ENCODE data around the gene RAB1A.
A peak's percentile ranks its signal among the peaks of the same experiment; 100 is the strongest.

Gene RAB1A

DNA sequence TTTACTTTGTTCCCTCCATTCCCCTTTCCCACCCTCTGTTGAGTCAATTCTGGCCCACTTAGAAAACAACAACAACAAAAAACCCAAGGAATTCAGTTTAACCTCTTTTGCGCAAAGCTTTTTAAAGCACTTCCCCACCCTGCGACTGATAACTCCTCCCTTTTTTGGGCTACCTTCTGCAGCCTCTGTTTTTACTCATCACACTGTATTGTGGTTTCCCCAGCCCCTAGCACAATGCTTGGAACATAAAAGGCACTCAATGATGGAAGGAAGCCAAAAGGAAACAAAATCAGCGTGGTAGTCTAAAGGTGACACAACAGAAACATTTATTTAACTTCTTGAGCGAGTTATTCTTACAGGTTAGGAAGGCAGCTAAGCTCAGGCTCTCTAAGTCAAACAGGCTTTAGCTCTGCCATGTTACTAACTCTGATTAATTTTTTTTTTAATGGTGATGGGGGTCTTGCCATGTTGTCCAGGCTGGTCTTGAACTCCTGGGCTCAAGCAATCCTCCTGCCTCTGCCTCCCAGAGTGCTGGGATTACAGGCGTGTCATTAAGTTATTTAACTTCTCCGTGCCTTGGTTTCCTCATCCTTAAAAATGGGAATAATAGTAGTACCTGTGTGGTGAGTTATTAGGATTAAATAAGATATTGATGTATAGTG lies 72.4 kb downstream of the RAB1A start:
- peak; percentile 76 for DNase-seq

DNA sequence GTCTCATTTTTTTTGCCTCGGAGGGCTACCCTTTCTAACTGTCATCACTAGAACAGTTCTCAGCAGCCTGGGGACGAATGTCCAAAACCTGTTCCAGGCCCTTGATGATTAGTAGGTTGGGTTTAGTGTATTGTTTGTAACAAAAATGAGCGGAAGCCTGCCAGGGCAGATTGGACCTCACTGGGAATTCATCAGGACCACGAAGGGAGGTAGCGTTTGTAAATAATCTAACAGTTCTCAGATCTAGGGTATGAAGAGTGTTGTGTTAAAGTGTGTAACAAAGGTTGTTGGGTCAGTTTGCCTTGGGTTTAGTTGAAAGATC lies 72.9 kb downstream of the RAB1A start:
- DNase-seq = no peak

DNA sequence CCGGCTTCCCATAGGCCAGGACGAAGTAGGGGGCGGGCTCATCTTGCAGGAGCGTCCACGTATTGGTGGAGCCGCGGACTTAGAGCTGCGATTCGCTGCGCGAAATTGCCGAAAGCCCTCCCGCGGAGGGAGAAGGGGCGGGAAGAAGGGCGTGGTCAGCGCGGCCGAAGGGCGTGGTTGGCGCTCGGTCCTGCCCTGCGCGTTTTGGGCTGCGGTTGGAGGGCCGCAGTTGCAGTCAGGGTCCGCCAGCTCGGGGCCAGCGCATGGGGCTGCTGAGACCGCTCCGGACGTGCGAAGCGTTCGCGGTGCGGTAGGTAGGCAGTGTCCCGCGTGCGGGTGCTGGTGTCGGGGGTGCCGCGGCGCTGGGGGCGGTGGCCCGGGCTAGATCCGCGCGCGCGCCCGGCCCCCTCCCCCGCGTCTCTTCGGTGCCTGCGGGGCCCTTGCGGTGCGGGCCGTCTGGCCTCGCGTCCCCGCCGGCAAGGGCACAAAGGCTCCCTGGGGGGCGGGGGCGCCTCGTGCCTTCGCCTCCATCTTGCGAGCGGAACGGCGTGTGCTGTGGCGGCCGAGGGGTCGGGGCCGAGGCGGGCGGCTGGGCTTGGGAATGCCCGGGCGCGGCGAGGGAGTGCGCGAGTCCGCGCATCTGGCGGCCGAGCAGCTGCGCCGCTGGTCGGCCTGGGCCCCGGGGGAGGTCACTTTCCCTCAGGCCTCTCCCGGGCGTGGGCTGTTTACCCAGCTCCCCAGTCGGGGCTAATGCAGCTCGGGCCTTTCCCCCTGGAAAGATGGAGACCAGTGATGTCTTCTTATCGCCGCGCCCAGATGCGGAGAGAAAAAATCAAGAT lies 73.5 kb downstream of the RAB1A start, which contains the start of gene CEP68:
Gene CEP68 (plus strand): TSS at position 202 of the 839 bp plus-strand sequence. CDS start 13,029 bp downstream, outside the sequence.
- DNase-seq = peak; percentile 97

DNA sequence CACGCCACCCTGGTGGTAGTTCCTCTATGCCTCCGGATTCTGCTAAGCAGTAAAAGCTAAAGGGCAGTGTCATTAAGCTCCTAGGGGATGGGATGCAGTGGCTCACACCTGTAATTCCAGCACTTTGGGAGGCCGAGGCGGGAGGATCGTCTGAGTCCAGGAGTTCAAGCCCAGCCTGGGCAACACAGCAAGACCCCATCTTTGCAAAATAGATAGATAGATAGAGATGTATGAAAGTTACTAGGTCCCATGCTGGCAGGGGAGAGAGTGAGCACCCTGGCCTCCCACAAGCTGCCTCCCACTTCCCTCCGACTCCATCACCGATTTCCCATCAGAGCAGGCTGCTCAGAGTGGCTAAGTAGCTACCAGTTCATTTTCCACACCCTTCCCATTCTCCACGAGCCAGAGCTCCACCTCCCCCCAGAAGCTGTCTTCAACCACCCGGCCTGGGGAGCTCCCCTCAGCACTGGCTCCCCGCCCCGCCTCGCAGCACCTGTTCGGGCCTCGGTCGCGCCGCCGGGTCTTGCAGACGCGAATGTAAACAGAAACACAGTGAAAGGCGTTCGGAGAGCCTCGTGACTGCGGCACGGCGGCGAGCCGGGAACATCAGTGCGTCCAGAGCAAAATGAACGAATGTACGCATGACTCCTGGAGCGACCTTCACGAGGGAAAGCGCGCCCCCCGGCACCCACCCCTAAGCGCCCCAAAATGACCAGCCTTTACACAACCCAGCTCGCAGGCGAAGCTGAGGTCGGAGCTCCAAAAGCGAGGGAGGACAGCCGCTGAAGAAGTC lies 74.3 kb downstream of the RAB1A start:
- peak; percentile 48 for DNase-seq

DNA sequence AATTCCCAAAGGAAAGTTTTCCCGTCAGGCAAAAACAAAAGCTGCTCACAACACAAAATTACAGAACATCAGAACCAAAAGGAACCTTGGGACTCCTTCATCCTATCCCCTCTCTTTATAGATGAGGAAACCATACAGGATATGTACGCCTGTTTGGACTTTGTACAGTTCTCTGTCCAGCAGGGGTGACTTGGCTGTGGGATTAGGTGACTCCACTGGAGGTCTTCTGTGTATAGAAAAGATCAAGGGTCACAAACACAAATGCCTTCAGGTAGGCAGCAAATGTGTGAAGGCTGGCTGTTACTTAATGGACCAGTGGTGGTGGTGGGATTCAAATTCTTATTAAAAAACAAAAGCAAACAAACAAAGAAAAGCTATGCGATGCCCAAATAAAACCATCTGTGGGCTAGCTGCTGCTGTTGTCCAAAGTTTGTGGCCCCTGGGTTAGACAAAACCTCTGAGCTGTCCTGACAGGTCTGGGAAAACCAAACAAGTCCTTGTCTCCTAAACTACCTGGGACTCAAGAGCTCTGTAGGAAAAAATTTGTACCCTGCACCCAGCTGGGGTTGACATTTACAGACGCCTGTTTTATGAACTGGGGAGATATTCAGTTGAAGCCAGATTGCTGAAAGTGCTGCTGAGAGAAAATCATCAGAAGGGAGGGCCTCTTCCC lies 75.0 kb downstream of the RAB1A start:
- DNase-seq = no peak

DNA sequence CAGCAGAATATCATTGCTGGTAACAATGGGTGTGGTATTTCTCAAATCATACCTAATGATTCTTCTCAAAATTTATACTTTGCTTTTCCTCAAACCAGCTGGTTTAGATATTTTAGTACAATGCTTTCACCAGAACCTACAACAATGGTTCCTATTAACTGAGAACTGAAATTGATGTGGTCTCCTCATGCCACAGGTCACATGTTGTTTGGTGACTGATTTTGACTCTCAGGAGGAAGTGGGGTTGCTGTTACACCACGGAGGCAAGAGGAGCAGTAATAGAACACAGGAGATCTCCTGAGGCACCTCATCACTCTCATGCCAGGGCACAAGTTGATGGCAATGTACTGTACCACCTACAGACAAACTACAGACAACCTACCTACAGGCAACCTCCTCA lies 76.7 kb downstream of the RAB1A start:
- no peak for DNase-seq

- no peak for DNase-seq
Measured at GRCh38 chr2:65050931-65051330, 79.0 kb downstream of the RAB1A start.

DNA sequence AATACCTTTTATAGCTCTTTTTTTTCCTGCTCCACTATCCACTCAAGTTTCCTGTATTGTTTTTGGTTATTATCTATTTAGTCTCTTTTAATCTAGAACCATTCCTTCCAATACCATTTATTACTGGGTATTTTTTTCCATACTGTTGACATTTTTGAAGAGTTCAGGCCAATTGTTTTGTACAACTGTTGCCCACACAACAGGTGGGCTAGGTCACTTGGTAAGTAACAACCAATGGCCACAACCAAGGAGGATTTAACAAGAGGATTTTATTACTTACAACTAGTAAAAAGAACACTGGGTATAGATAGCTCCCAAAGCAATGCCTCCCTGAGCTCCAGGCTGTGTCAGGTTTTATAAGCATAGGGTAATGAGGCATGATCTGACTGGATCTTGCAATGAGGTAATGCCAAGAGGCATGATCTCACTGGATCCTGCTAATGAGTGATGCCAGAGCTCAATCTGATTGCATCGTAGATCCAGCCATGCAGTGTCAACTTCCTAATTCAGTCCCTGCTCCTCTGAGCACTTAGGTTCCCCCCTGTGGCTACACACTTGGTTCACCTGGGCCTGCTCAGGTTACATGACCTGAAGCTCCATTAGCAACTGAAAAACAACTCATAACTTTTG lies 80.8 kb downstream of the RAB1A start:
- no peak for DNase-seq

- no peak for DNase-seq
Measured at GRCh38 chr2:65046633-65047407, 83.1 kb downstream of the RAB1A start.

DNA sequence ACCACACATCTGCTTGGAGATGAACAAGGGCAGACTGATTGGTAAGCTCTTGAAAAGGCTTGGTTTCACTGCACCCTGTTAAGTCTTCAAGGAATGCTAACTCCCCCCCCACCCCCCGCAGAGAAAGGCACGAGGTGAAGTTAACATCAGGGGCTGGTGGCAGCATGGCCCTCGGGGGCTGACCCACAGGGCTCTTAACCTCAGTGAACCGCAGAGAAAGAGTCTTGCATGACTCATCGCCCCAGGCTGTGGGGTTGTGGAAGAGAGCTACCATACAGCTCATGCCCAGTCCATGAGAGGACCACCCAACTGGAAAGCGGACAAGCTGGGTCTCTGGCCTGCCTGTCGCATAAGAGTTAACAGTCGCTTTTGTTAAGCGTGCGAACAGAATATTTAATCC lies 84.3 kb downstream of the RAB1A start:
- DNase-seq = no peak

DNA sequence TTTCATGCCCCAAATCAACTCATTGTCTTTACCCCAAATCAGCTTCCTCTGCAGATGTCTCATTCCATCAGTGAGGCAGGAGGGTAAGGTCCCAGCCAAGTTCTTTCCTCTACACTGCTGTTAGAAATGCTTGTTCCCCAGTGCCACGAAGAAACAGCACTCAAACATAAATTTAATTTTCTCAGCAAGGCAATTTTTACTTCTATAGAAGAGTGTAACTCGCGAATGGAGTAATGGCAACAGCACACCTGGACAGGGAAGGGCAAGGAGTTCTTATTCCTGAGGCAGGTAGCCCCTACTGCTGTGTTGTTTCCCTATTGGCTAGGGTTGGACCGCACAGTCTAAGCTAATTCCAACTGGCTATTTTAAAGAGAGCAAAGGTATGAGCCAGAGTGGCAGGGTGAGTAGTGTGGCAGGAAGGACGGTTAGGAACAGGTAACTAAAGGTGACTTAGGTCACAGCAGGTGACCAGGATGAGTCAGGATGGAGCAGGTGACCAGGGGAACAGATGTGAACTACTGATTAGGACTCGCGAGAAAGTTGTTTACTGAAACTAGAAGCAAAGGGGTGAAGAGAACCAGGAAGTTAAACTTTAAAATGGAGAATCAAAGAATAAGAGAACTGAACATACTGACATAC lies 85.7 kb downstream of the RAB1A start:
- no peak for DNase-seq

GRCh38 chr2:65043001-65043400 lies 86.9 kb downstream of the RAB1A start:
- no peak for DNase-seq

DNA sequence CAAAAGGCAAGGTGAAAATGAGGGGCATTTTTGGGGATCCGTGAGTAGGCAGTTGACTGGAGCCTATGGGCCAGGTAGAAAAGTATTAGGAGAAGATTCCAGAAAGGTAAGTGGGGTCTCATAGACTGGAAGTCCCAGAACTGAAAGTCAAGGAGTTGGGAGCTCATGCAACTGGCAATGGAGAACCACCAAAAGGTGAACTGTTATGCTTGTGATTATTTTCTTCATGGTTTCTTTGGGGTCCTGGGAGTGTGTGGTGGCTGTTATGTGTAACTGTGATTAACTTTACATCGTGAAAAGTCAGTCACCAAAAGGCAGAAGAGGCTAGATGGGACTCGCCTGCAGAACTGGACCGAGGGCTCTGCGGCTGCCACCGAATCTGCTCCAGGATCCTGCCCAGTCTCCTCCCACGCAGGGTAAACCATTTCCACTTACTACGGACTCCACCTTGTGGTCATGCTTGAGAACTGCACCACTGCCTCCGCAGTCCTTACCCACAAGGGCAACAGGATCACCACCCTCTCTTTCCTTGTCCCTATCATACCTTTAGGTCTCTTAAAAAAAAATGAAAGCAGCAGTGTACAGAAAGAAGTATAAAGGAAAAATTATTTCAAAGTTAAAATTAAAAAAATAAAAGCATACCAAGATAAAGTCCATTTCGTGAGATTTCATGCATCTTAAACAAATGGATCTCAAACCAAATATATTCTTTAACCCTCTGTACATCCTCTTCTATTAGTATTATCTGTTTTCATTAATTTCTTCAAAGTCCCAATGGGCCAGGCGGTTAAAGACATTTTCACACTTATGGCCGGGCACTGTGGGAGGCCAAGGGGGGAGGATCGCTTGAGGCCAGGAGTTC lies 89.3 kb downstream of the RAB1A start:
- peak; percentile 73 for DNase-seq

- no peak for DNase-seq
Measured at GRCh38 chr2:65039640-65040039, 90.3 kb downstream of the RAB1A start.

DNA sequence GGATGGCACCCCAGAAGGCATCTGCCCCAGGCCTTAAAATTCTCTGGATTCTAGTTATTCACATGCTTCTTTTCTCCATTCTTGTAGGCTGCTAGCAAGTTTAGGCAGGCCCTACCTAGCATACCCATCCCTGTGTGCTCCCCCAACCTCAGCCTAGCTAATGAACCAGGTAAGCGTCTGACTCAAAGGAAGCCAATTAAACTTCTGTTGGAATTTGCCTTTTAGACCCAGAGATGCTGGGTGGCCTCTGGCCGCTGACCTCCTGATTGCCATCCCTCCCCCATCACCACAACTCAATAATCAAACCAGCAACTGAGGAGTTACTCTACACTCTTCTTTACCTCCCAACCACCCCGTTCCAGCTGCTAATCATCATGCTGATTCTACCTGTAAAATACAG lies 92.7 kb downstream of the RAB1A start:
- DNase-seq = no peak

All from NCI-H2029 (cell line).